ENCODE results near the gene CNGA2.

CNGA2 gene

DNA sequence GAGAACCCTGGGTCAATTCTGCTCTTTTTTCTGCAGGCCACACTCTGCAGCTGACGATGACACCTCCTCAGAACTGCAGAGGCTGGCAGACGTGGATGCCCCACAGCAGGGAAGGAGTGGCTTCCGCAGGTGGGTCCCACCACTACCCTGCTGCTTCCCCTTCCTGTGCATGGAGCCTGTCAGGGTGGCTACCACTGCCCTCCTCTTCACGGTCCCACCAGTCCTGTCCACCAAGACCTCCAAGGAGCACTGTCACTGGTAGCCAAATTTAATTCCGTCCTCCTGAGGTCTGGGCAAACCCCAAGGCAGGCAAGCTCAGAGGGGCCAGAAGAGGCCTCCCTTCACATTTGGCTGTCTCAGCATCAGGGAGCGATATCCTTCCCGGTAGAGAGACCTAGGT is 4.2 kb downstream of the CNGA2 start:
- Histone ChIP-seq H3K27me3 (no peaks in the 10 kb centered on the region), H3K36me3 (no peaks in the 10 kb centered on the region), H3K4me3 (ENCODE audit: low read depth, low read length) (no peak overlapping the region), H3K9me3 (no peaks in the 10 kb centered on the region), H3K4me1 (no peaks in the 10 kb centered on the region)
- DNase-seq, result no peak
- TF ChIP-seq, protein P1, sequence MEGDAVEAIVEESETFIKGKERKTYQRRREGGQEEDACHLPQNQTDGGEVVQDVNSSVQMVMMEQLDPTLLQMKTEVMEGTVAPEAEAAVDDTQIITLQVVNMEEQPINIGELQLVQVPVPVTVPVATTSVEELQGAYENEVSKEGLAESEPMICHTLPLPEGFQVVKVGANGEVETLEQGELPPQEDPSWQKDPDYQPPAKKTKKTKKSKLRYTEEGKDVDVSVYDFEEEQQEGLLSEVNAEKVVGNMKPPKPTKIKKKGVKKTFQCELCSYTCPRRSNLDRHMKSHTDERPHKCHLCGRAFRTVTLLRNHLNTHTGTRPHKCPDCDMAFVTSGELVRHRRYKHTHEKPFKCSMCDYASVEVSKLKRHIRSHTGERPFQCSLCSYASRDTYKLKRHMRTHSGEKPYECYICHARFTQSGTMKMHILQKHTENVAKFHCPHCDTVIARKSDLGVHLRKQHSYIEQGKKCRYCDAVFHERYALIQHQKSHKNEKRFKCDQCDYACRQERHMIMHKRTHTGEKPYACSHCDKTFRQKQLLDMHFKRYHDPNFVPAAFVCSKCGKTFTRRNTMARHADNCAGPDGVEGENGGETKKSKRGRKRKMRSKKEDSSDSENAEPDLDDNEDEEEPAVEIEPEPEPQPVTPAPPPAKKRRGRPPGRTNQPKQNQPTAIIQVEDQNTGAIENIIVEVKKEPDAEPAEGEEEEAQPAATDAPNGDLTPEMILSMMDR (IDR thresholded peaks at IDR 0.05; ENCODE audit: low read depth, low read length), result no peak

DNA sequence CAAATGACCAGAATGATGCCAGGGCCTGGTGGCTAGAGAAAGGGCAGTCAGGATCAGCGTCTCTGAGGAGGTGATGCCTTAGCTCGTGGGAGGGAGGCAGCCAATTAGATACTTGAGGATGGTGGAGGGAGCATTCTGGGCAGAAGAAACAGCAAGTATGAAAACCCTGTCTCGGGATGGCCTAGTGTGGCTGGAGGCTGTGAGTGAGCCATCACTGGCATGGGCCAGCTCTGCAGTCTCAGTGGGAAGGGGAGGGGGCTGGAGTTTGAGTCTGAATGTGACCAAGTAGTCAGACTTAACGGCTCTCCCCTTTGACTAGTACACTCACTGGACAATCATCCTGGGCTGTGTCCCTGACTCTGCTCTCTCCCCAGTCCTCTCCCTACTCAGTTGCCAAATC is 7.1 kb downstream of the CNGA2 start:
- H3K4me1 ChIP-seq, result no peaks in the 10 kb centered on the region
- no peaks in the 10 kb centered on the region for H3K27me3 ChIP-seq
- H3K9me3 ChIP-seq, result no peaks in the 10 kb centered on the region
- H3K36me3 ChIP-seq, result no peaks in the 10 kb centered on the region
- TF ChIP-seq, protein P1 (IDR thresholded peaks at IDR 0.05; ENCODE audit: low read depth, low read length), result no peak
- no peak overlapping the region for H3K4me3 ChIP-seq (ENCODE audit: low read depth, low read length)
- DNase-seq, result no peak

DNA sequence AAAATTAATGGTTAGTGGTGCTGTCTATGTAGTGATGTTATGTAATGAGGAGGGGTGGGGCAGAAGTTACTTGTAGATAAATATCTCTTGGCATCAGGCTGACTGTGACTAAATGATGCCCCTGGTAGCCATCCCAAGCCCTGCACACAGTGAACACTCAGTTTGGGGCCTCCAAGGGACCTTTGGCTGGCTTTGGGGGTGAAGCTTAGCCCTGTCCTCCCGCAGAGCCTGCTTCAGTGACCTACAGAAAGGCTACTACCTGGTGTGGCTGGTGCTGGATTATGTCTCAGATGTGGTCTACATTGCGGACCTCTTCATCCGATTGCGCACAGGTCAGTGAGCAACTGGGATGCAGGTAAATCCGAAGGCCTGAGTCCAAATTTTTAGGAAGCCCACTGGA is 7.8 kb downstream of the CNGA2 start:
- TF ChIP-seq, protein P1 (IDR thresholded peaks at IDR 0.05; ENCODE audit: low read depth, low read length), result no peak
- DNase-seq, result no peak
- Histone ChIP-seq H3K4me3 (ENCODE audit: low read depth, low read length) (no peak overlapping the region), H3K27me3 (no peaks in the 10 kb centered on the region), H3K9me3 (no peaks in the 10 kb centered on the region), H3K4me1 (no peaks in the 10 kb centered on the region), H3K36me3 (no peaks in the 10 kb centered on the region)

DNA sequence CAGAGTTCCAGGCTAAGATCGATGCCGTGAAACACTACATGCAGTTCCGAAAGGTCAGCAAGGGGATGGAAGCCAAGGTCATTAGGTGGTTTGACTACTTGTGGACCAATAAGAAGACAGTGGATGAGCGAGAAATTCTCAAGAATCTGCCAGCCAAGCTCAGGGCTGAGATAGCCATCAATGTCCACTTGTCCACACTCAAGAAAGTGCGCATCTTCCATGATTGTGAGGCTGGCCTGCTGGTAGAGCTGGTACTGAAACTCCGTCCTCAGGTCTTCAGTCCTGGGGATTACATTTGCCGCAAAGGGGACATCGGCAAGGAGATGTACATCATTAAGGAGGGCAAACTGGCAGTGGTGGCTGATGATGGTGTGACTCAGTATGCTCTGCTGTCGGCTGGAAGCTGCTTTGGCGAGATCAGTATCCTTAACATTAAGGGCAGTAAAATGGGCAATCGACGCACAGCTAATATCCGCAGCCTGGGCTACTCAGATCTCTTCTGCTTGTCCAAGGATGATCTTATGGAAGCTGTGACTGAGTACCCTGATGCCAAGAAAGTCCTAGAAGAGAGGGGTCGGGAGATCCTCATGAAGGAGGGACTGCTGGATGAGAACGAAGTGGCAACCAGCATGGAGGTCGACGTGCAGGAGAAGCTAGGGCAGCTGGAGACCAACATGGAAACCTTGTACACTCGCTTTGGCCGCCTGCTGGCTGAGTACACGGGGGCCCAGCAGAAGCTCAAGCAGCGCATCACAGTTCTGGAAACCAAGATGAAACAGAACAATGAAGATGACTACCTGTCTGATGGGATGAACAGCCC is 9.3 kb downstream of the CNGA2 start:
- H3K4me3 ChIP-seq (ENCODE audit: low read depth, low read length), result no peak overlapping the region
- no peaks in the 10 kb centered on the region for H3K9me3 ChIP-seq
- H3K27me3 ChIP-seq, result no peaks in the 10 kb centered on the region
- no peak for DNase-seq
- TF ChIP-seq, protein P1 (IDR thresholded peaks at IDR 0.05; ENCODE audit: low read depth, low read length), result no peak
- H3K4me1 ChIP-seq, result no peaks in the 10 kb centered on the region
- no peaks in the 10 kb centered on the region for H3K36me3 ChIP-seq

DNA sequence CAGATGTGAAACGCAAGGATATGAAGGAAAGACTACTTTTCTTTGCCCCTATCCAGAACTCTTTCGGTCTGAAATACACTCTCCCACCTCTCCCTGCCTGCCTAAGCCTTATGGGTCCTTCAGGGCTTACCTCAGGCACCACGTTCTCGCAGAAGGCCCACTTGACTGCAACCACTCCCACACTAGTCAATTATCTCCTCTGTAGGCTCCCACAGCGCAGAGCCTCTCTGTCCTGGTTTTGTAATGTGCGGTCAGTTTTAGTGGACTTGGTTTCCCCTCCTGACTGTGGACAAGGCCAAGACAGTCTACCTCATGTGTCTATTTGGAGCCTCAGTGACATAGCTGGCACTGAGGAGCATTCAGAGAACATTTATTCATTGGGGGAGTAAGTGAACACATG is 11.1 kb downstream of the CNGA2 start:
- H3K4me3 ChIP-seq (ENCODE audit: low read depth, low read length), result no peak overlapping the region
- no peaks in the 10 kb centered on the region for H3K4me1 ChIP-seq
- no peaks in the 10 kb centered on the region for H3K27me3 ChIP-seq
- no peak for DNase-seq
- TF ChIP-seq, protein P1 (IDR thresholded peaks at IDR 0.05; ENCODE audit: low read depth, low read length), result no peak
- no peaks in the 10 kb centered on the region for H3K9me3 ChIP-seq
- H3K36me3 ChIP-seq, result no peaks in the 10 kb centered on the region

DNA sequence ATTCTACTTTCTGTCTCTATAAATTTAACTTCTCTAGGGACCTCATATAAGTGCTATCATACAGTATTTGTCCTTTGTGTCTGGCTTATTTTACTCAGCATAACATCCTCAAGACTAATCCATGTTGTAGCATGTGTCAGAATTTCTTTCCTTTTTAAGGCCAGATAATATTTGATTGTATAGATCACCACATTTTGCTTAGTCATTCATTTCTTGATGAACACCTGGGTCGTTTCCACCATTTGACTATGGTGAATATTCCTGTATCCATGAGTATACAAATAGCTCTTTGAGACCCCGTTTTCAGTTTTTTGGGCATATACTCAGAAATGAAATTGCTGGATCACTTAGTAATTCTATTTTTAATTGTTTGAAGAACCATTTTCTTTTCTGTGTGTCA is 12.0 kb downstream of the CNGA2 start:
- H3K27me3 ChIP-seq, result no peaks in the 10 kb centered on the region
- DNase-seq, result no peak
- TF ChIP-seq, protein P1 (IDR thresholded peaks at IDR 0.05; ENCODE audit: low read depth, low read length), result no peak
- H3K9me3 ChIP-seq, result no peaks in the 10 kb centered on the region
- H3K4me1 ChIP-seq, result no peaks in the 10 kb centered on the region
- H3K4me3 ChIP-seq (ENCODE audit: low read depth, low read length), result no peak overlapping the region
- H3K36me3 ChIP-seq, result no peaks in the 10 kb centered on the region
